Measurements from ENCODE around the gene IL10RA.
A peak's percentile ranks its signal among the peaks of the same experiment; 100 is the strongest.

Gene IL10RA

DNA sequence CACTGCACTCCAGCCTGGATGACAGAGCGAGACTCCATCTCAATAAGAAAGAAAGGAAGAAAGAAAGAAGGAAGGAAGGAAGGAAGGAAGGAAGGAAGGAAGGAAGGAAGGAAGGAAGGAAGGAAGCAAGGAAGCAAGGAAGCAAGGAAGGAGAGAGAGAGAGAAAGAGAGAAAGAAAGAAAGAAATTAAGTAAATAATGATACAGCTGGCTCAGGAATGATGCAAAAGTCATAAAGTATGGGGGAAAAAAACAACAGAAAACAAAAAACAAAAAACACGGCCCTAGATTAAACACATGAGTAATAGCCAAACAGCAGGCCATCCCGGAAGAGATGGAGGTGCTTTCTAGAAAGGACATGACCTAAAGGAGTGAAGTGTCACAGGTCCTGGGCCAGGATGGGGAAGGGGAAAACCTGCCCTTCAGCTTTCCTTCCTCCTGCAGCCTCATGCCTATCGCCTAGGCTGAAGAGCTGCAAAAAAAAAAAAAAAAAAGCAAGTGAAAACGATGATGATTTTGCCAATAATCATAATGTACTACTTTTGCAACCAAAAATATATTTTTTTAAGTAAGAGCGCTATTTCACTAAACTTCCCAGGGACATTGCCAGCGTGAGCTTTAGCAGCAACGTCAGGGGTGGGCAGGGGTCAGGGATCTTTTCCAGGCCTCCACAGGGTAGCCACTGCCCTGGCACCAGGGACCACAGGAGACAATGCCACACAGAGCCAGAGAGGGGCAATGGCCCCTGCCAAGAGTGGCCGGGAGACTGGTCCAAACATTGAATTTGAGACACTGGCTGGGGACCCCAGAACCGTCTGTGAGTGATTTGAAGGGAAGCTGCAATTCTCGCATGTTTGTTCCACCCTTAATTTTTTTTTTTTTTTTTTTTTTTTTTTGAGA lies 62.5 kb downstream of the IL10RA start:
- peak; percentile 23 for DNase-seq

DNA sequence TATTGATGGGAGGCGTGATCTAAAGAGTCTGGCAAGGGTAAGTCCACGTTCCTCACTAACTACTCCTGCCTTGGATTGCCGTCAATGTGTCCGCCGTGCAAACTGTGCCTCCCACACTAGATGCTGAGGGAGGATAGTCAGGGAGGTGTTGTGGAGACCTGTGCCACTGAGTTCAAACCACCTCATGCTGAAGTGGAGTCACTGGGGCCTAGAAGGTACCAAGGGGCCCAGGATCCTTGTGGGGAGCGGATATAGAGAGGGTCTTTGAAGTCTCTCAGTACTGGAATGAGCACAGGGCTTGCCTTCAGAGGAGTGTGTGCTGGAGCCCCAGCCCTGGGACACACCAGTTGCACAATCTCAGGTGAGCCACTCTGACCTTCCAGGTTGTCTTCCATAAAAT lies 63.6 kb downstream of the IL10RA start:
- DNase-seq = no peak

DNA sequence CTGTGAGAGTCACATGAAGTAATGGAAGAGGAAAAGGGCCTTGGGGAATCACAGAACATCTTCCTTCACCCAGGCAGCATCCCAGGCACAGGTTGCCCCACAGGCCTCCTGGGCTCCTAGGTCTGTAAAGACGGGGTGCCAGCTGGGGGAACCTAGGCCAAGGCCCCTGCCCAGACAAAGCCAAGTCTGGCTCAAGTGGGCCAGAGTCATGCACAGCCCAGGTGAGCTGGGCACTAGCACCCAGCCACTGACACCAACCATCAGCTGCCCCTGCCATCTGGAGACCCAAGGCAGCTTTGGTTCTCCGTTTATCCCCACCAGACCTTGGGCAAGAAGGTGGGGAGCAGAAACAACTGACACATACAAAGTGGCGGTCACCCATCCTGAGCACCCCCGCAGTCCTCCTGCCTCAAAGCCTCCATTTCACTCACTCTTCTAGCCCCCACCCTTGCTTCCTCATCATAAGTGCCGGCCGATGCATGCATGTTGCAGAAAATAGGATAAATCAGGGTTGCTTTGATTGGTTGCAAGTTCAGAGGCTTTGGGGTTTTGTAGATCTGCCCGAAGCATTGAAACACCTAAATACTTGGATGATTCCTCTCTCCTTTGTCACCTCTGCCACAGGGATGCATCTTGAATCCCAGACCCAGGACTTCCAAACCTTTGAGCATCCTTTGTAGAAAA lies 64.2 kb downstream of the IL10RA start:
- DNase-seq = no peak

Data from CD4-positive, alpha-beta T cell treated with Interleukin-21 for 1 hour (primary cell).